VCaP (cell line): ENCODE measurements around the gene ZW10.
"Not testable (repeated sequence)": the region's sequence is repeated elsewhere in the genome, so short reads cannot be mapped to it uniquely, and the experiment has no call there.

Source experiments
- H3K27ac ChIP-seq: fragments of 450-650 bp; 2 replicates; pipeline ENCODE4 v1.5.1; 2017
- CTCF ChIP-seq: fragments of 450-650 bp; conservative IDR thresholded peaks from 2 replicates; pipeline ENCODE4 v1.5.1; 2017; ENCODE audit warnings: mild to moderate bottlenecking, moderate library complexity

The ZW10 gene

GRCh38 chr11:113778111-113778910, 4.8 kb upstream of the ZW10 start:
- peak; percentile 18; the same call in 1 of the 2 replicates for TF ChIP-seq CTCF
- peak overlapping the region; percentile 47 for H3K27ac ChIP-seq

- TF ChIP-seq CTCF, result no peak; the same call in none of the 2 replicates
Observed at GRCh38 chr11:113774174-113774503, 647 bp upstream of the ZW10 start.

GRCh38 chr11:113773092-113773415, 438 bp downstream of the ZW10 start:
- TF ChIP-seq CTCF, result no peak
- H3K27ac ChIP-seq, result peak overlapping the region; percentile 82

More at GRCh38 chr11:113774174-113774503, 647 bp upstream of the ZW10 start:
- peak overlapping the region; percentile 82 for H3K27ac ChIP-seq

- no peak overlapping the region for H3K27ac ChIP-seq
- no peak for TF ChIP-seq CTCF
Observed at GRCh38 chr11:113771964-113772363, 1.5 kb downstream of the ZW10 start.

GRCh38 chr11:113764527-113765219, 8.8 kb downstream of the ZW10 start:
- TF ChIP-seq CTCF, result no peak
- no peak overlapping the region for H3K27ac ChIP-seq

- not testable (repeated sequence) for H3K27ac ChIP-seq
Observed at GRCh38 chr11:113763040-113763439, 10.5 kb downstream of the ZW10 start.

- H3K27ac ChIP-seq, result no peak overlapping the region; the same call in 1 of the 2 replicates
- no peak for TF ChIP-seq CTCF
Observed at GRCh38 chr11:113760241-113760640, 13.3 kb downstream of the ZW10 start.

- no peak overlapping the region for H3K27ac ChIP-seq
- no peak for TF ChIP-seq CTCF
Observed at GRCh38 chr11:113752932-113753331, 20.6 kb downstream of the ZW10 start.
